SJCRH30 (cell line): ENCODE data around the gene HLA-DMB. TPM values are rescaled to one million over a fixed set of nuclear protein-coding genes. Genes with fewer than 3 reads are reported as not detected.

Source experiments
- DNase-seq, 2 experiments: peaks; one replicate each; pipeline ENCODE4 v3.0.0-alpha.2; 2015 to 2020
- H3K27ac ChIP-seq: fragments of 250-450 bp; sonication (Bioruptor Pico); 2 replicates; pipeline ENCODE4 v1.5.1; 2020; ENCODE audit warnings: mild to moderate bottlenecking, moderate library complexity
- H3K27me3 ChIP-seq: fragments of 250-450 bp; sonication (Bioruptor Pico); 2 replicates; pipeline ENCODE4 v1.5.1; 2020; ENCODE audit warnings: mild to moderate bottlenecking, moderate library complexity
- H3K36me3 ChIP-seq: fragments of 250-450 bp; sonication (Bioruptor Pico); 2 replicates; pipeline ENCODE4 v1.5.1; 2020; ENCODE audit warnings: mild to moderate bottlenecking, moderate library complexity
- H3K4me1 ChIP-seq: fragments of 250-450 bp; sonication (Bioruptor Pico); 2 replicates; pipeline ENCODE4 v1.5.1; 2020; ENCODE audit warnings: mild to moderate bottlenecking, moderate library complexity
- H3K4me3 ChIP-seq: fragments of 250-450 bp; sonication (Bioruptor Pico); 2 replicates; pipeline ENCODE4 v1.5.1; 2020; ENCODE audit warnings: mild to moderate bottlenecking, moderate library complexity
- H3K9me3 ChIP-seq: fragments of 250-450 bp; sonication (Bioruptor Pico); replicated peaks from 2 replicates; pipeline ENCODE4 v1.5.1; 2020; ENCODE audit warnings: mild to moderate bottlenecking, moderate library complexity
- total RNA-seq: library from RNA; depleted of rRNA; stranded (reverse); fragments of >200 nt; shearing (Covaris generic); gene quantifications from 2 replicates; pipeline ENCODE4 v1.2.3, GENCODE V29; 2014

The HLA-DMB gene
- total RNA-seq, 1 experiment from 2014 or later = not detected

GRCh38 chr6:32920715-32921114 lies 20.1 kb downstream of the HLA-DMB start:
- Histone ChIP-seq H3K27ac (no peak overlapping the region), H3K36me3 (no peaks in the 10 kb centered on the region), H3K4me3 (no peak overlapping the region), H3K9me3 (no peaks in the 10 kb centered on the region), H3K4me1 (no peaks in the 10 kb centered on the region), H3K27me3 (no peaks in the 10 kb centered on the region)
- no peak for DNase-seq

DNA sequence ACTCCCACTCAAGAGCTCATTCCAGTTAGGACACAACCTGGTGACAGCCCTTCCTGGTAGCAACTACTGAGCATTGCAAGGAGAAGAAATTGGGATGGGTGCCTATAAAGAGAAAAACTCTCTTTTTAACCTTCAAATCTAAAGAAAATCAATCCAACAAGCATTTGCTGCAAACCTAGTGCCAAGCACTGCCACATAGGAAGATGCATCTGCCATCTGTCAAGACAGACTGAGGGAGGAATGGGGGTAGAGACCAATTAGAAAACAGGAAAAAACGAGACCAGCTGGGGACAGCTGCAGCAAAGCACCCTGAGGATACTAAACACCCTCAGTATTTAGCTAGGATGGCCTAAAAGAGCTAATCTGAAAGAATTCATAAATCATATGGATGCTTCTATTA lies 27.9 kb downstream of the HLA-DMB start:
- Histone ChIP-seq H3K36me3 (no peaks in the 10 kb centered on the region), H3K4me3 (no peak overlapping the region), H3K27me3 (no peaks in the 10 kb centered on the region), H3K9me3 (no peaks in the 10 kb centered on the region), H3K27ac (no peak overlapping the region), H3K4me1 (no peaks in the 10 kb centered on the region)
- no peak for DNase-seq

GRCh38 chr6:32908897-32909296 lies 31.9 kb downstream of the HLA-DMB start:
- Histone ChIP-seq H3K36me3 (no peaks in the 10 kb centered on the region), H3K27ac (no peak overlapping the region), H3K4me3 (no peak overlapping the region), H3K4me1 (no peaks in the 10 kb centered on the region), H3K27me3 (no peaks in the 10 kb centered on the region), H3K9me3 (no peaks in the 10 kb centered on the region)
- no peak for DNase-seq

DNA sequence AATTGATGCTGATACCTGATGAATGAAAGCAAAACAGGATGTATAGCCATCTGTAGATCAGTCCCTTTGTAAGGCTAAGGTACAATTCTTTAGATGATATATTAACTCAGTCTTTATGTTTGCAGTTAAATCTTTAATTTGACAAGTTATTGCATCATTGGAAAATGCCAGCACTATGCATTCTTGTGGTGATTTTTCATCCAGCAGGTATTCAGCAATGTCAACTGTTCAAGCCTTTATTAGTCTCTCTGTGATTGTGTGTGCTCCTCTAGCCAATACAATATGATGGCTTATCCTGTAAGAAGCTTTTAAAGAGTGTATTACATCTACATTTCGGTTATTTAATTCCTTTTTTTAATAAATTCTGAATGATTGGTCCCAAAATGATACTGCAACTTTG lies 34.3 kb downstream of the HLA-DMB start:
- H3K27ac ChIP-seq = no peak overlapping the region
- H3K36me3 ChIP-seq = no peaks in the 10 kb centered on the region
- H3K4me1 ChIP-seq = no peaks in the 10 kb centered on the region
- no peak for DNase-seq
- H3K27me3 ChIP-seq = no peaks in the 10 kb centered on the region
- H3K9me3 ChIP-seq = no peaks in the 10 kb centered on the region
- H3K4me3 ChIP-seq = no peak overlapping the region

GRCh38 chr6:32905078-32905477 lies 35.8 kb downstream of the HLA-DMB start:
- H3K27me3 ChIP-seq = no peaks in the 10 kb centered on the region
- H3K4me3 ChIP-seq = no peak overlapping the region
- DNase-seq = no peak
- no peaks in the 10 kb centered on the region for H3K9me3 ChIP-seq
- H3K27ac ChIP-seq = no peak overlapping the region
- H3K36me3 ChIP-seq = no peaks in the 10 kb centered on the region
- H3K4me1 ChIP-seq = no peaks in the 10 kb centered on the region

DNA sequence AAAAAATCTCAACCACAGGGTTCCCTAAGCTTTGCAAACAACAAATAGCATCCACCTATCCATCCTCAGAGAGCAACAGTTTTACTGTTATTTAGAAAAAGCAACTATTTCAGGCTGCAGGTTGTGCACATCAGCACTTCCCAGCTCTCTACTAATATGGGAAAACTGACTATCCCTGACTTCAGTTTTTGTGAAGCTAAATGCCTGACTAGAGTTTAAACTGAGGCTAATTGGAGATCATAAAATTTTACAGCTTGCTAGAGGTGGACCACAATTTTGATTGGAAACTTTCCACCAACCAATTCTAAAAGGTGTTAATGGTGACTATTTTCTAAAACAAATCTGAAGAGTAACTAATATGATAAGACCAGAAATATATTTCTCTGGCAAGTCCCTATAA lies 36.9 kb downstream of the HLA-DMB start:
- no peaks in the 10 kb centered on the region for H3K36me3 ChIP-seq
- DNase-seq = no peak
- H3K27ac ChIP-seq = no peak overlapping the region
- H3K27me3 ChIP-seq = no peaks in the 10 kb centered on the region
- no peaks in the 10 kb centered on the region for H3K4me1 ChIP-seq
- H3K4me3 ChIP-seq = no peak overlapping the region
- H3K9me3 ChIP-seq = no peaks in the 10 kb centered on the region; the same call in 1 of the 2 replicates

DNA sequence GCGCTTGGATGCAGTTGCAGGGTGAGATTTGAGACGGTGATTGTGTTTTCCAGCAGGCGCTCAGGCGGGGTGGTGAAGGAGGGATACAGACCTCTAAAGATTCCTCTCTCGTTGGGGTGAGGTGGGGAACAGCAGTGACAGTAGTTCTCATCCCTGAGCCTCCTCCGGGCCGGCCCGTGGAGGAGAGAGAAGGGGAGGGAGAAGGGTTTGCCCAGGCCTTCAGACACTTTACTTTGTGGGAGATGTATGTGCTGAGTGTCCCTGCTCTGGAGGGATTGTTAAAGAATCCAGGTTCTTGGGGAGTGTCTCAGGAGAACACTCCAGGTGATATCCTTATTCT lies 45.9 kb downstream of the HLA-DMB start:
- H3K4me1 ChIP-seq = peaks cover 4% of the 10 kb centered on the region
- no peaks in the 10 kb centered on the region for H3K36me3 ChIP-seq
- H3K27ac ChIP-seq = peak overlapping the region; percentile 31; the same call in 1 of the 2 replicates
- DNase-seq = no peak
- H3K27me3 ChIP-seq = no peaks in the 10 kb centered on the region
- H3K4me3 ChIP-seq = peak overlapping the region; percentile 85
- no peaks in the 10 kb centered on the region; the same call in 1 of the 2 replicates for H3K9me3 ChIP-seq

DNA sequence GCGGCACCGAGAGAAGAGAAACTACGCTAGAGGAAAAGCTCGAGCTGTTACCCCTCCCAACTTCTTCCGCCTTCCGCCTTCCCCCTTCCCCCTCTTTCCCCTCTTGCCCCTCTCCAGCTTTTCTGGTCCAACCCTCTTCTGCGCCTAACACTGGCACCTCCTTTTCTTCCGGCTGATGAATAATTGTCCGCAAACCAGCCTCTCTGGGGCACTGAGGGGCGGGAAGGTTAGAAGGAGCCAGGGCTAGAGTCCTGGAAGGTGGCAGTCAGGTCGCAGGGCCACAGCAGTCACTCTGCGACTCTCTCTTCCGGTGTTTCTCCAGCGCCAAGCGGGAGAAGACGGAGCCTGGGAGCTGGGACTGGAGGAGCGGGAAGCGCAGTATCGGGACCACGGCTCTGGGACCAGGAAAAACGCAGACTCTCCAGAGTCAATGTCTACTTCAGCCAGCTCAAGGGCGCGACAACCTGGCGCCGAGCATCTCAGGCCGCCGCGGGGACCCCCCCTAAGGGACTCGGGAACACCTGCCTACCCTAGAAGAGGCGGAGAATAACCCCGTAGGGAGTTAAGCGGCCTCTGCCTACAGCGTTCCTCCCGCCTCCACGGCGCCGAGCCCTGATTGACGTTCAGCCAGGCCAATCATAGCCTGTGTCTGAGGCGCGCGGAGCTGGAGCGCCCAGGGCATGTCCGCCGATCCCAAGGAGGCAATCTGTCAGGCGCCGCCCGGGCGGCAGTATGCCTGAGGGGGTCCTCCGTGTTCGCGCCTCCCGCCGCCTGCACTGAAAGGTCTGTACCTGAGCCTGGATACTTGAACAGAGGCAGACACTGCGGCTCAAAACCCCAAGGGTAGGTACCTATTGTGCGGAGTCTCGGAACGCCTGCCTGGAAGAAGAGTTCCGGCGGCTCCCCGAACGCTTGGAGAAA lies 46.5 kb downstream of the HLA-DMB start:
- Histone ChIP-seq H3K9me3 (no peaks in the 10 kb centered on the region), H3K27me3 (no peaks in the 10 kb centered on the region), H3K27ac (peak overlapping the region; percentile 31; the same call in 1 of the 2 replicates), H3K36me3 (no peaks in the 10 kb centered on the region), H3K4me1 (peaks cover 4% of the 10 kb centered on the region), H3K4me3 (peak overlapping the region; percentile 85)
- DNase-seq = peak; percentile 90 to 94

- no peaks in the 10 kb centered on the region for H3K27me3 ChIP-seq
- no peak overlapping the region for H3K4me3 ChIP-seq
- no peaks in the 10 kb centered on the region for H3K9me3 ChIP-seq
- no peaks in the 10 kb centered on the region for H3K36me3 ChIP-seq
- no peak overlapping the region for H3K27ac ChIP-seq
- peaks cover 4% of the 10 kb centered on the region for H3K4me1 ChIP-seq
- no peak for DNase-seq
Observed at GRCh38 chr6:32890831-32891230, 50.0 kb downstream of the HLA-DMB start.

DNA sequence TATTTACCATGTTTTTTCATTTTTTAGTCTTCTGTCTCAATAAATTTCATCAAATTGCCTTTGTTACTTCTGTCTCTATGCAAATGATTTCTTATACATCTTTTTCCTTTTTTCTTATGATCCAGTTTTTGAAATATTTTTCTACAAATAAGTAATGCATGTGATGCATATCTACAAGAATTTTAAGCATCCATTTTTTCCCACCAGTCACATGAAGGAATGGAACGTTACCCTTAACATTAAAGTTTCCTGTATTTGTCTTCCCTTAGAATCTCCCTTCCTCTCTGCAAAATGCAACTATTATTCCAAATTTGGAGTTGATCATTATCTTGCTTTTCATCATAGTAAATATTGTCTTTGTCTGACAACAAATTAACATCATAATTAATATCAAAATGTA lies 51.3 kb downstream of the HLA-DMB start:
- no peak for DNase-seq
- Histone ChIP-seq H3K36me3 (no peaks in the 10 kb centered on the region), H3K27ac (no peak overlapping the region), H3K4me1 (no peaks in the 10 kb centered on the region), H3K9me3 (no peaks in the 10 kb centered on the region), H3K4me3 (no peak overlapping the region), H3K27me3 (no peaks in the 10 kb centered on the region)

DNA sequence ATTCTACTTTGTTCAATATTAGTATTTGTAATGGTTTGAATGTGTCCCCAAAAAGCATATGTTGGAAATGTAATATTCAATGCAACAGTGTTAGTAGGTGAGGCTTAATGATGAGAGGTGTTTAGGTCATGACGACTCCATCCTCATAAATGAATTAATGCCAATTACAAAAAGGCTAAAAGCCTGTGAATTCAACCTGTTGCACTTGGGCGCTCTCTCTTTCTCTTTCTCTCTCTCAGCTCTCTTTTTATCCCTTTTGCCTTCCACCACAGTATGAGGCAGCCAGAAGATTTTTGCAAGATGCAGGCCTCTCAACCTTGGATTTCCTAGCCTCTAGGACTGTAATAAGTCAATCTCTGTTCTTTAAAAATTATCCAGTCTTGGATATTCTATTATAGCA lies 52.3 kb downstream of the HLA-DMB start:
- no peaks in the 10 kb centered on the region for H3K4me1 ChIP-seq
- 0 out of 2 replicates have a peak, but pooled peaks cover 7% of the 10 kb centered on the region for H3K27me3 ChIP-seq
- no peak overlapping the region for H3K27ac ChIP-seq
- H3K4me3 ChIP-seq = no peak overlapping the region
- no peaks in the 10 kb centered on the region for H3K36me3 ChIP-seq
- DNase-seq = no peak
- no peaks in the 10 kb centered on the region for H3K9me3 ChIP-seq

DNA sequence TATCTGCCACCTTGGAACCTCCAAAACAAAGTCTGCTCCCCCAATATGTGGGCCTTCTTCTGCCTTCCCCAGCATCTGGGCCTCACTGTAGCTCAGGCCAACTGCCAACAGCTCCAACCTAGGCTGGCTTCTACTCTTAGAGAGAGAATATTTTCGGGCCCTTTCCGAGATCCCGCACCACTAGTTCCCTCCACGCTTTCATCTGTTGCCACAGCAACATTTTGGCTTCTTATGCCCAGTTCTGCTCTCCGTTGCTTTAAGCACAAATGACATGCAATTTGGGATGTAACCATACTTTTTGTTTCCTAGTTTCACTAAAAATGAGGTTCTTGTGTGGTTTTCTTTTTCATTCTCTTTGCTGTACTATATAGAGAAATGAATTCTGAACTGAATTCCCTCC lies 53.2 kb downstream of the HLA-DMB start:
- Histone ChIP-seq H3K4me3 (no peak overlapping the region), H3K27me3 (0 out of 2 replicates have a peak, but pooled peaks cover 7% of the 10 kb centered on the region), H3K4me1 (no peaks in the 10 kb centered on the region), H3K9me3 (no peaks in the 10 kb centered on the region), H3K36me3 (no peaks in the 10 kb centered on the region), H3K27ac (no peak overlapping the region)
- no peak for DNase-seq

DNA sequence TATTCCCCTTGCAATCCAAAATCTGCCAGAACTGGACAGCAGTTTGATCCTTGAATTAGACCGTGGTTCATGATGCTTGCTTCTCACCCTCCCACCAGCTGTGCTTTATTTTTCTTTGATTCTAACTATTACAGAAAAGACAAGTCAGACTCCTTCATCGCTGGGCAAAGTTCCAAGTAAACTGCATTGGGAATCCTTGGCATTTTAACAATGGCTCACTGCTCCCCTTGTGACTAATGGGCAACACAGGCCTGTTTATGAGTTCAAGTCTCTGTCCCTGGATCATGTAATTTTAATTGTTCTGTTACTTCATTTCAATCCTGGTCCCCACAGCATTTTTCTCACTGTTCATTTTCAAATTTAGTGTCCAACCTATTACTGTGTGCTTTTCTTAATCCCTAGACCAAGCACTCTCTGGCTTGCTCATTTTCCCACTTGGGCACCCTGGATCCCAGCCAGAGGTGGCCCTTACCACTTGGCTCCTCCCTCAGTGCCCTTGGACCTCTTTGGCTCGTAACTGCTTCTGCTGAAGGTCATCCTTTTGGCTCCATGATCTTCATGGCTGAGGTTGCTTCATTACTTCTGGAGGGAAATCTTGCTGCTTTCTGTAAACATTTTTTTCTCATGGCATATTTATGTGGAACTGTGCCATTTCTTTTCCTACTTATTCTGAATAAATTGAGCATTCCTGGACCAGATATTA lies 54.0 kb downstream of the HLA-DMB start:
- Histone ChIP-seq H3K4me3 (no peak overlapping the region), H3K27ac (no peak overlapping the region), H3K4me1 (no peaks in the 10 kb centered on the region), H3K9me3 (no peaks in the 10 kb centered on the region), H3K27me3 (0 out of 2 replicates have a peak, but pooled peaks cover 7% of the 10 kb centered on the region), H3K36me3 (no peaks in the 10 kb centered on the region)
- DNase-seq = peak; percentile 14 to 41

DNA sequence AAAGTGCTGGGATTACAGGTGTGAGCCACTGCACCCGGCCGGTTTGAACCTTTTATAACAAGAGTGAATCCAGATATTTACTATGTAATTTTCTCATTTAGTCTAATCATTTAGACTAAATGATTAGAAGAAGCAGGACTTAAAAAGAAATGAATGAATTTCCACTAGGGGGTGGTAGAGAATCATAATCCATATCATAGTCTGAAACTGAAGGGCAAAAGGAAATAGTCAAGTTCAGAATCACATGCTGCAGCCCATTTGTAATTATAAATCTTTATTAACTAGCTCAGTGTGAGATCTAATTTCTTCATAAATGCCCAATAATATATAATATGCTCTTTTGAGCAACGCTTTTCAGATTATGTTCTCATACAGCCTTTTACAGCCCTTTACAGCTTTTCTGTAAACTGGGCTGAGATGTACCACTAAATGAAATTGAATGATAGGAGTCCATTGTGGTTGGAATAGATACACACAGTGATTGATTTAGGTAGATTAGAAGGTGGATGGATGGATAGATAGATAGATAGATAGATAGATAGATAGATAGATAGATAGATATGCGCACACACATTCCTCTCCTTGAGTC lies 55.0 kb downstream of the HLA-DMB start:
- Histone ChIP-seq H3K27me3 (0 out of 2 replicates have a peak, but pooled peaks cover 7% of the 10 kb centered on the region), H3K4me1 (no peaks in the 10 kb centered on the region), H3K9me3 (no peaks in the 10 kb centered on the region), H3K27ac (no peak overlapping the region), H3K4me3 (no peak overlapping the region), H3K36me3 (no peaks in the 10 kb centered on the region)
- peak in 1 of 2 experiments; percentile 75 for DNase-seq
